Karpas-422 (cell line): ENCODE results near the gene ADGRB2. TPM values are rescaled to one million over a fixed set of nuclear protein-coding genes. Genes with fewer than 3 reads are reported as not detected.

Experiments
- DNase-seq: peaks from one replicate; pipeline ENCODE4 v3.0.0-alpha.2; 2015
- H2AFZ ChIP-seq: fragments of 200-600 bp; sonication (generic); 2 replicates; pipeline ENCODE4 v1.6.1; 2014; ENCODE audit warnings: antibody characterized with exemption, low read length, mixed read lengths
- H3K27ac ChIP-seq: fragments of 200-600 bp; sonication (generic); 2 replicates; pipeline ENCODE4 v1.5.1; 2014; ENCODE audit warnings: mild to moderate bottlenecking, low read length, moderate library complexity
- H3K27me3 ChIP-seq: fragments of 200-600 bp; sonication (generic); 2 replicates; pipeline ENCODE4 v1.6.1; 2014; ENCODE audit warnings: low read length, mixed read lengths
- H3K36me3 ChIP-seq: fragments of 200-600 bp; sonication (generic); 2 replicates; pipeline ENCODE4 v1.6.1; 2014; ENCODE audit warnings: low read length, mixed read lengths; ENCODE audit not compliant: insufficient read depth
- H3K4me1 ChIP-seq: fragments of 200-600 bp; sonication (generic); 2 replicates; pipeline ENCODE4 v1.6.1; 2014; ENCODE audit warnings: mild to moderate bottlenecking, low read length, mixed read lengths
- H3K4me2 ChIP-seq: fragments of 200-600 bp; sonication (generic); 2 replicates; pipeline ENCODE4 v1.6.1; 2014; ENCODE audit warnings: low read length, low read depth, mild to moderate bottlenecking; ENCODE audit not compliant: poor library complexity, severe bottlenecking
- H3K4me3 ChIP-seq: fragments of 200-600 bp; sonication (generic); 2 replicates; pipeline ENCODE4 v1.5.1; 2014; ENCODE audit warnings: mild to moderate bottlenecking, antibody characterized with exemption, low read length, mixed read lengths
- H3K79me2 ChIP-seq: fragments of 200-600 bp; sonication (generic); 2 replicates; pipeline ENCODE4 v1.6.1; 2014; ENCODE audit warnings: mild to moderate bottlenecking, low read length, mixed read lengths
- H3K9ac ChIP-seq: fragments of 200-600 bp; sonication (generic); 2 replicates; pipeline ENCODE4 v1.6.0; 2014; ENCODE audit warnings: low read length
- H3K9me2 ChIP-seq: fragments of 200-600 bp; sonication (generic), shearing (Covaris generic); replicated peaks from 2 replicates; pipeline ENCODE4 v1.6.0; 2014; ENCODE audit warnings: mild to moderate bottlenecking, low read length, moderate library complexity; ENCODE audit not compliant: insufficient read depth
- H3K9me3 ChIP-seq: fragments of 300-700, 200-600 bp; sonication (generic); 2 replicates; pipeline ENCODE4 v1.6.1; 2014; ENCODE audit warnings: low read length, mixed read lengths
- H4K20me1 ChIP-seq: fragments of 200-600 bp; sonication (generic); 2 replicates; pipeline ENCODE4 v1.6.1; 2014; ENCODE audit warnings: mild to moderate bottlenecking, antibody characterized with exemption, low read length, low read depth; ENCODE audit not compliant: insufficient read depth
- total RNA-seq: library from RNA; depleted of rRNA; stranded (reverse); fragments of >200 nt; shearing (Covaris generic); gene quantifications from 2 replicates; pipeline ENCODE4 v1.2.3, GENCODE V29; 2014; ENCODE audit warnings: low replicate concordance

The ADGRB2 gene
- total RNA-seq, 1 experiment from 2014 or later, result 9.2 TPM

GRCh38 chr1:31683997-31684396 lies 80.1 kb downstream of the ADGRB2 start:
- H3K27me3 ChIP-seq, result no peaks in the 10 kb centered on the region
- peak; percentile 76 for DNase-seq

GRCh38 chr1:31681415-31681814 lies 82.7 kb downstream of the ADGRB2 start:
- no peaks in the 10 kb centered on the region for H3K27me3 ChIP-seq
- no peaks in the 10 kb centered on the region for H3K4me1 ChIP-seq
- H3K4me2 ChIP-seq, result no peak overlapping the region
- H3K9ac ChIP-seq, result no peak overlapping the region
- H3K9me3 ChIP-seq, result no peaks in the 10 kb centered on the region
- H3K27ac ChIP-seq, result no peak overlapping the region
- no peak overlapping the region for H2AFZ ChIP-seq
- H3K36me3 ChIP-seq, result no peaks in the 10 kb centered on the region
- no peaks in the 10 kb centered on the region for H3K79me2 ChIP-seq
- H3K4me3 ChIP-seq, result no peak overlapping the region
- no peaks in the 10 kb centered on the region for H3K9me2 ChIP-seq
- H4K20me1 ChIP-seq, result no peaks in the 10 kb centered on the region
- DNase-seq, result no peak

More at GRCh38 chr1:31683997-31684396, 80.1 kb downstream of the ADGRB2 start:
- Histone ChIP-seq H3K9me3 (no peaks in the 10 kb centered on the region), H3K27ac (no peak overlapping the region), H4K20me1 (no peaks in the 10 kb centered on the region), H3K4me2 (no peak overlapping the region), H3K4me3 (no peak overlapping the region), H2AFZ (no peak overlapping the region), H3K9me2 (no peaks in the 10 kb centered on the region), H3K79me2 (no peaks in the 10 kb centered on the region), H3K36me3 (no peaks in the 10 kb centered on the region), H3K9ac (no peak overlapping the region), H3K4me1 (peaks cover 8% of the 10 kb centered on the region)

- Histone ChIP-seq H3K9me3 (no peaks in the 10 kb centered on the region), H3K4me3 (no peak overlapping the region), H2AFZ (no peak overlapping the region), H3K79me2 (no peaks in the 10 kb centered on the region), H3K27me3 (no peaks in the 10 kb centered on the region), H3K4me2 (no peak overlapping the region), H4K20me1 (no peaks in the 10 kb centered on the region), H3K4me1 (no peaks in the 10 kb centered on the region), H3K27ac (no peak overlapping the region), H3K9ac (no peak overlapping the region), H3K9me2 (no peaks in the 10 kb centered on the region), H3K36me3 (no peaks in the 10 kb centered on the region)
- no peak for DNase-seq
These were observed 84.4 kb downstream of the ADGRB2 start for GRCh38 chr1:31679676-31680230.

- no peaks in the 10 kb centered on the region for H3K79me2 ChIP-seq
- no peak overlapping the region for H3K4me2 ChIP-seq
- no peaks in the 10 kb centered on the region for H3K27me3 ChIP-seq
- H4K20me1 ChIP-seq, result no peaks in the 10 kb centered on the region
- H3K9me2 ChIP-seq, result no peaks in the 10 kb centered on the region
- H3K9ac ChIP-seq, result no peak overlapping the region
- no peak for DNase-seq
- no peaks in the 10 kb centered on the region for H3K4me1 ChIP-seq
- no peak overlapping the region for H3K27ac ChIP-seq
- H3K4me3 ChIP-seq, result no peak overlapping the region
- H3K9me3 ChIP-seq, result no peaks in the 10 kb centered on the region
- H2AFZ ChIP-seq, result no peak overlapping the region
- H3K36me3 ChIP-seq, result no peaks in the 10 kb centered on the region
These were observed 85.0 kb downstream of the ADGRB2 start for GRCh38 chr1:31679091-31679490.

GRCh38 chr1:31678681-31679080 lies 85.5 kb downstream of the ADGRB2 start:
- H3K36me3 ChIP-seq, result no peaks in the 10 kb centered on the region
- no peak overlapping the region for H3K9ac ChIP-seq
- no peaks in the 10 kb centered on the region for H4K20me1 ChIP-seq
- no peak overlapping the region for H3K4me2 ChIP-seq
- no peaks in the 10 kb centered on the region for H3K9me2 ChIP-seq
- no peak for DNase-seq
- H3K4me3 ChIP-seq, result no peak overlapping the region
- H3K27ac ChIP-seq, result no peak overlapping the region
- no peaks in the 10 kb centered on the region for H3K79me2 ChIP-seq
- H3K9me3 ChIP-seq, result no peaks in the 10 kb centered on the region
- no peak overlapping the region for H2AFZ ChIP-seq
- no peaks in the 10 kb centered on the region for H3K4me1 ChIP-seq
- H3K27me3 ChIP-seq, result no peaks in the 10 kb centered on the region

GRCh38 chr1:31677949-31678348 lies 86.2 kb downstream of the ADGRB2 start:
- H3K4me1 ChIP-seq, result no peaks in the 10 kb centered on the region
- no peak overlapping the region for H3K4me3 ChIP-seq
- no peaks in the 10 kb centered on the region for H3K9me3 ChIP-seq
- no peaks in the 10 kb centered on the region for H3K27me3 ChIP-seq
- no peak overlapping the region for H3K9ac ChIP-seq
- H3K4me2 ChIP-seq, result no peak overlapping the region
- no peak overlapping the region for H3K27ac ChIP-seq
- no peaks in the 10 kb centered on the region for H4K20me1 ChIP-seq
- H3K9me2 ChIP-seq, result no peaks in the 10 kb centered on the region
- no peaks in the 10 kb centered on the region for H3K79me2 ChIP-seq
- no peak overlapping the region for H2AFZ ChIP-seq
- H3K36me3 ChIP-seq, result no peaks in the 10 kb centered on the region
- no peak for DNase-seq

GRCh38 chr1:31677401-31677800 lies 86.7 kb downstream of the ADGRB2 start:
- H3K4me1 ChIP-seq, result no peaks in the 10 kb centered on the region
- H3K9me2 ChIP-seq, result no peaks in the 10 kb centered on the region
- no peak overlapping the region for H3K4me3 ChIP-seq
- no peak overlapping the region for H2AFZ ChIP-seq
- DNase-seq, result no peak
- no peaks in the 10 kb centered on the region for H3K36me3 ChIP-seq
- no peaks in the 10 kb centered on the region for H3K9me3 ChIP-seq
- no peaks in the 10 kb centered on the region for H4K20me1 ChIP-seq
- no peak overlapping the region for H3K27ac ChIP-seq
- H3K4me2 ChIP-seq, result no peak overlapping the region
- H3K79me2 ChIP-seq, result no peaks in the 10 kb centered on the region
- no peaks in the 10 kb centered on the region for H3K27me3 ChIP-seq
- H3K9ac ChIP-seq, result no peak overlapping the region
